SK-N-SH (cell line): ENCODE measurements around the gene ARL3. TPM values are rescaled to one million over a fixed set of nuclear protein-coding genes. Genes with fewer than 3 reads are reported as not detected.

Experiments used
- CTCF ChIA-PET: fragments of 300-600, 350-600 bp; formaldehyde crosslinking; extraction: SDS; loops from one replicate; lab custom pipeline; 2021; lab: Yijun Ruan, JAX
- POLR2A ChIA-PET: fragments of 350-600 bp; sonication (Branson Sonifier 250); formaldehyde crosslinking; extraction: SDS; loops from one replicate; lab custom pipeline; 2020; ENCODE audit warnings: antibody characterized with exemption, inconsistent platforms; lab: Yijun Ruan, JAX
- DNase-seq: peaks from one replicate; pipeline ENCODE4 v3.0.0; 2012
- H2AFZ ChIP-seq: fragments of 200-600 bp; sonication (generic); 2 replicates; pipeline ENCODE4 v1.8.1; 2016; ENCODE audit warnings: antibody characterized with exemption, mild to moderate bottlenecking, low read depth
- H3F3A ChIP-seq: fragments of 200-600 bp; sonication (generic); replicated peaks from 2 replicates; pipeline ENCODE3; 2016; ENCODE audit warnings: antibody characterized with exemption, mild to moderate bottlenecking; ENCODE audit not compliant: insufficient read depth
- H3K27ac ChIP-seq, 2 experiments: fragments of 200-500 bp in 1 of 2; fragments of 200-600 bp in 1 of 2; sonication (Bioruptor generic) in 1 of 2; sonication (generic), shearing (Covaris generic) in 1 of 2; 2 replicates each; pipeline versions ENCODE4 v1.5.1 to v1.6.1; 2014 to 2016; ENCODE audit warnings: low read depth in 2 of 2, inconsistent platforms in 1 of 2, low read length in 1 of 2, mild to moderate bottlenecking in 1 of 2, mixed read lengths in 1 of 2
- H3K27me3 ChIP-seq: fragments of 200-600 bp; sonication (generic), shearing (Covaris generic); 2 replicates; pipeline ENCODE4 v1.6.1; 2016; ENCODE audit warnings: mixed run types; ENCODE audit not compliant: insufficient read depth
- H3K36me3 ChIP-seq, 2 experiments: fragments of 200-500 bp in 1 of 2; fragments of 200-600 bp in 1 of 2; sonication (Bioruptor generic) in 1 of 2; sonication (generic) in 1 of 2; replicated peaks in 1 of 2; 2 replicates each; pipeline versions ENCODE3 to v1.5.1; 2014 to 2016; ENCODE audit warnings: low read length in 1 of 2, mild to moderate bottlenecking in 1 of 2; ENCODE audit not compliant: insufficient read depth in 2 of 2, control insufficient read depth in 1 of 2
- H3K4me1 ChIP-seq, 2 experiments: fragments of 200-500 bp in 1 of 2; fragments of 200-600 bp in 1 of 2; sonication (Bioruptor generic) in 1 of 2; sonication (generic), shearing (Covaris generic) in 1 of 2; 2 replicates each; pipeline versions ENCODE4 v1.5.1 to v1.6.1; 2014 to 2016; ENCODE audit warnings: low read depth in 1 of 2, low read length in 1 of 2, mixed run types in 1 of 2; ENCODE audit not compliant: insufficient read depth in 2 of 2, control insufficient read depth in 1 of 2
- H3K4me2 ChIP-seq: fragments of 200-600 bp; sonication (generic), shearing (Covaris generic); 2 replicates; pipeline ENCODE4 v1.6.1; 2017; ENCODE audit warnings: mixed run types
- H3K4me3 ChIP-seq, 2 experiments: fragments of 200-500 bp in 1 of 2; fragments of 200-600 bp in 1 of 2; sonication (Bioruptor generic) in 1 of 2; sonication (generic), shearing (Covaris generic) in 1 of 2; 2 replicates each; pipeline versions ENCODE4 v1.5.1 to v1.8.1; 2014 to 2016; ENCODE audit warnings: low read depth in 2 of 2, inconsistent platforms in 1 of 2, low read length in 1 of 2, mild to moderate bottlenecking in 1 of 2, mixed read lengths in 1 of 2, moderate library complexity in 1 of 2
- H3K79me2 ChIP-seq: fragments of 200-600 bp; sonication (generic); 2 replicates; pipeline ENCODE4 v1.8.1; 2017; ENCODE audit warnings: mild to moderate bottlenecking; ENCODE audit not compliant: insufficient read depth
- H3K9ac ChIP-seq: fragments of 200-600 bp; sonication (generic); 2 replicates; pipeline ENCODE4 v1.6.1; 2017; ENCODE audit warnings: mixed run types
- H3K9me2 ChIP-seq: fragments of 200-600 bp; sonication (generic); 2 replicates; pipeline ENCODE4 v1.6.1; 2017; ENCODE audit warnings: mixed run types
- H3K9me3 ChIP-seq: fragments of 200-600 bp; sonication (generic); 2 replicates; pipeline ENCODE4 v1.6.1; 2017; ENCODE audit warnings: mixed run types, mild to moderate bottlenecking, moderate library complexity
- H4K20me1 ChIP-seq: fragments of 200-600 bp; sonication (generic); 2 replicates; pipeline ENCODE4 v1.6.1; 2017; ENCODE audit warnings: mild to moderate bottlenecking, mixed run types; ENCODE audit not compliant: insufficient read depth
- CHD2 ChIP-seq: fragments of 150-350 bp; IDR thresholded peaks from 2 replicates; pipeline ENCODE4 v1.6.1; 2018; ENCODE audit warnings: low read length; ENCODE audit not compliant: partially characterized antibody
- CTCF ChIP-seq: fragments of 200-600 bp; sonication (generic); IDR thresholded peaks from 2 replicates; pipeline ENCODE4 v1.6.1; 2017; ENCODE audit warnings: antibody characterized with exemption, mild to moderate bottlenecking, moderate library complexity
- EZH2phosphoT487 ChIP-seq: fragments of 200-600 bp; sonication (generic); IDR thresholded peaks from 2 replicates; pipeline ENCODE4 v1.6.1; 2017; ENCODE audit warnings: low read depth, mixed run types, mild to moderate bottlenecking, antibody characterized with exemption, moderate library complexity, borderline replicate concordance
- FOXM1 ChIP-seq: IDR thresholded peaks from 2 replicates; pipeline ENCODE4 v1.4.0; 2012; ENCODE audit warnings: low read depth, mild to moderate bottlenecking
- GABPA ChIP-seq: IDR thresholded peaks from 2 replicates; pipeline ENCODE4 v1.4.0; 2012; ENCODE audit warnings: low read depth, mild to moderate bottlenecking
- JUND ChIP-seq: IDR thresholded peaks from 2 replicates; pipeline ENCODE4 v1.4.0; 2012
- MAX ChIP-seq: IDR thresholded peaks from 2 replicates; pipeline ENCODE4 v1.4.0; 2012; ENCODE audit warnings: low read depth
- MEF2A ChIP-seq: IDR thresholded peaks from 2 replicates; pipeline ENCODE4 v1.4.0; 2012; ENCODE audit warnings: low read depth, borderline replicate concordance
- MXI1 ChIP-seq: IDR thresholded peaks from 2 replicates; pipeline ENCODE4 v1.6.1; 2012; ENCODE audit warnings: mild to moderate bottlenecking, low read depth, low read length, improper control_type of control experiment
- NFIC ChIP-seq: IDR thresholded peaks from 2 replicates; pipeline ENCODE4 v1.4.0; 2012; ENCODE audit warnings: borderline replicate concordance
- NRF1 ChIP-seq: IDR thresholded peaks from 2 replicates; pipeline ENCODE4 v1.6.1; 2012; ENCODE audit warnings: low read depth, mild to moderate bottlenecking, low read length
- RAD21 ChIP-seq: IDR thresholded peaks from 2 replicates; pipeline ENCODE4 v1.6.1; 2012; ENCODE audit warnings: mild to moderate bottlenecking, low read length
- RCOR1 ChIP-seq: fragments of 150-350 bp; IDR thresholded peaks from 2 replicates; pipeline ENCODE4 v1.6.1; 2017; ENCODE audit warnings: antibody characterized with exemption, low read length
- RFX5 ChIP-seq: IDR thresholded peaks from 2 replicates; pipeline ENCODE4 v1.6.1; 2012; ENCODE audit warnings: mild to moderate bottlenecking, improper control_type of control experiment, low read length
- RXRA ChIP-seq: IDR thresholded peaks from 2 replicates; pipeline ENCODE4 v1.4.0; 2012; ENCODE audit warnings: low read depth, mild to moderate bottlenecking, borderline replicate concordance
- SIN3A ChIP-seq: IDR thresholded peaks from 2 replicates; pipeline ENCODE4 v1.6.1; 2012; ENCODE audit warnings: low read depth, mild to moderate bottlenecking, low read length, moderate library complexity, borderline replicate concordance
- SMC3 ChIP-seq: IDR thresholded peaks from 2 replicates; pipeline ENCODE4 v1.6.1; 2012; ENCODE audit warnings: low read depth, low read length, improper control_type of control experiment
- TEAD4 ChIP-seq: IDR thresholded peaks from 2 replicates; pipeline ENCODE4 v1.4.0; 2012; ENCODE audit warnings: mild to moderate bottlenecking, borderline replicate concordance; ENCODE audit not compliant: insufficient read depth
- USF1 ChIP-seq: IDR thresholded peaks from 2 replicates; pipeline ENCODE4 v1.4.0; 2012; ENCODE audit warnings: low read depth, borderline replicate concordance
- YY1 ChIP-seq: IDR thresholded peaks from 2 replicates; pipeline ENCODE4 v1.4.0; 2012; ENCODE audit warnings: low read depth, mild to moderate bottlenecking
- WGBS: methylation state at CpG from one replicate; pipeline ENCODE4 v1.1.6; 2017; ENCODE audit warnings: low lambda C conversion rate; 5-methylcytosine and 5-hydroxymethylcytosine counted together
- polyA plus RNA-seq, 3 experiments: library from polyadenylated mRNA; depleted of rRNA; stranded (reverse); fragments of >200 nt; gene quantifications; 2 replicates each; pipeline ENCODE4 v1.2.3, GENCODE V29; 2012
- TF ChIP-seq, protein P1 (sequence below): fragments of 150-350 bp; IDR thresholded peaks from 2 replicates; pipeline ENCODE4 v1.6.1; 2017; ENCODE audit warnings: antibody characterized with exemption, low read length, low read depth, borderline replicate concordance
- TF ChIP-seq, protein P2 (sequence below): IDR thresholded peaks from 2 replicates; pipeline ENCODE4; 2012

Gene ARL3
- polyA plus RNA-seq, 1 of the 3 experiments (the other 2 are of a cell fraction): 11.2 TPM

GRCh38 chr10:102678842-102679289, 35.3 kb downstream of the ARL3 start:
- ChIA-PET POLR2A (interaction anchor here (0.8 kb wide), 1 partner anchor 35 kb away, joined by 3 read pairs; no protein-coding TSS in a partner anchor), CTCF (interaction anchor here (0.7 to 12.9 kb wide), 21 partner anchors 10 to 285 kb away, joined by 3 to 123 read pairs (median 5); partner anchors contain the start of genes ARL3, CYP17A1, SFXN2 and TRIM8)
- H3F3A ChIP-seq: peaks cover 10% of the 10 kb centered on the region
- peak; percentile 81 for DNase-seq
- no peaks in the 10 kb centered on the region for H4K20me1 ChIP-seq
- H3K9me2 ChIP-seq: no peaks in the 10 kb centered on the region
- peak overlapping the region in 1 of 2 experiments; percentile 32; a peak in 1 of 4 replicates for H3K4me3 ChIP-seq
- TF ChIP-seq CHD2 (no peak), CTCF (peak; percentile 68), RAD21 (peak; percentile 64), SMC3 (peak; percentile 55)
- H3K36me3 ChIP-seq: peaks cover 4 to 8% of the 10 kb centered on the region in 2 experiments
- no peak overlapping the region for H3K4me2 ChIP-seq
- WGBS: 61% methylated on average over 8 of the region's 9 CpGs
- H3K9me3 ChIP-seq: no peaks in the 10 kb centered on the region
- peaks cover 23 to 52% of the 10 kb centered on the region in 2 experiments for H3K4me1 ChIP-seq
- H3K27ac ChIP-seq: no peak overlapping the region; a peak in 1 of 4 replicates
- H3K9ac ChIP-seq: no peak overlapping the region
- no peaks in the 10 kb centered on the region for H3K27me3 ChIP-seq
- no peak overlapping the region for H2AFZ ChIP-seq
- H3K79me2 ChIP-seq: no peaks in the 10 kb centered on the region

- DNase-seq: no peak
- TF ChIP-seq, protein P1, sequence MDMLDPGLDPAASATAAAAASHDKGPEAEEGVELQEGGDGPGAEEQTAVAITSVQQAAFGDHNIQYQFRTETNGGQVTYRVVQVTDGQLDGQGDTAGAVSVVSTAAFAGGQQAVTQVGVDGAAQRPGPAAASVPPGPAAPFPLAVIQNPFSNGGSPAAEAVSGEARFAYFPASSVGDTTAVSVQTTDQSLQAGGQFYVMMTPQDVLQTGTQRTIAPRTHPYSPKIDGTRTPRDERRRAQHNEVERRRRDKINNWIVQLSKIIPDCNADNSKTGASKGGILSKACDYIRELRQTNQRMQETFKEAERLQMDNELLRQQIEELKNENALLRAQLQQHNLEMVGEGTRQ: no peak
- TF ChIP-seq YY1: no peak
- no peak for TF ChIP-seq TEAD4
- TF ChIP-seq SIN3A: no peak
- no peak for TF ChIP-seq SMC3
- TF ChIP-seq NRF1: no peak
- no peak for TF ChIP-seq MAX
- no peak for TF ChIP-seq FOXM1
- TF ChIP-seq JUND: no peak
- no peak for TF ChIP-seq MEF2A
- TF ChIP-seq, protein P2, sequence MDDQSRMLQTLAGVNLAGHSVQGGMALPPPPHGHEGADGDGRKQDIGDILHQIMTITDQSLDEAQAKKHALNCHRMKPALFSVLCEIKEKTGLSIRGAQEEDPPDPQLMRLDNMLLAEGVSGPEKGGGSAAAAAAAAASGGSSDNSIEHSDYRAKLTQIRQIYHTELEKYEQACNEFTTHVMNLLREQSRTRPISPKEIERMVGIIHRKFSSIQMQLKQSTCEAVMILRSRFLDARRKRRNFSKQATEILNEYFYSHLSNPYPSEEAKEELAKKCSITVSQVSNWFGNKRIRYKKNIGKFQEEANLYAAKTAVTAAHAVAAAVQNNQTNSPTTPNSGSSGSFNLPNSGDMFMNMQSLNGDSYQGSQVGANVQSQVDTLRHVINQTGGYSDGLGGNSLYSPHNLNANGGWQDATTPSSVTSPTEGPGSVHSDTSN: no peak
- no peak for TF ChIP-seq RFX5
- TF ChIP-seq MXI1: no peak
- no peak for TF ChIP-seq RCOR1
- no peak for TF ChIP-seq EZH2phosphoT487
- TF ChIP-seq GABPA: no peak
- no peak for TF ChIP-seq NFIC
- no peak for TF ChIP-seq USF1
- no peak for TF ChIP-seq RAD21
- no peak for TF ChIP-seq RXRA
- TF ChIP-seq, all 33 proteins: peak for 0
- peak overlapping the region in 1 of 2 experiments; percentile 85; a peak in 2 of 4 replicates for H3K27ac ChIP-seq
- H3K4me3 ChIP-seq: no peak overlapping the region
- H3K36me3 ChIP-seq: peaks cover 4 to 8% of the 10 kb centered on the region in 2 experiments
- H3K4me2 ChIP-seq: no peak overlapping the region
- H3K27me3 ChIP-seq: no peaks in the 10 kb centered on the region
- peaks cover 30 to 55% of the 10 kb centered on the region in 2 experiments for H3K4me1 ChIP-seq
- peaks cover 6% of the 10 kb centered on the region for H3F3A ChIP-seq
- no peak overlapping the region for H2AFZ ChIP-seq
- ChIA-PET CTCF (interaction anchor here (0.7 to 12.9 kb wide), 21 partner anchors 9 to 869 kb away, joined by 3 to 123 read pairs (median 5); partner anchors contain the start of genes ARL3, CYP17A1, SFXN2 and TRIM8), POLR2A (interaction anchor here (0.8 kb wide), 1 partner anchor 36 kb away, joined by 3 read pairs; no protein-coding TSS in a partner anchor)
- H3K9ac ChIP-seq: no peak overlapping the region
- WGBS: 92% methylated on average over 9 of the region's 9 CpGs
- H3K9me2 ChIP-seq: no peaks in the 10 kb centered on the region
- no peaks in the 10 kb centered on the region for H3K9me3 ChIP-seq
- H4K20me1 ChIP-seq: no peaks in the 10 kb centered on the region
- no peaks in the 10 kb centered on the region for H3K79me2 ChIP-seq
Observed at GRCh38 chr10:102678068-102678400, 36.2 kb downstream of the ARL3 start.
